Skin epidermis (tissue), 12 donors: Measurements from ENCODE around the gene STK11.
A peak's percentile ranks its signal among the peaks of the same experiment; 100 is the strongest.

Experiments
- H3K27ac ChIP-seq, 21 experiments: fragments of 200-600 bp; sonication (generic) in 11 of 21; one replicate each; pipeline ENCODE4 v1.5.0; 2020; ENCODE audit warnings: mild to moderate bottlenecking in 3 of 21, inconsistent platforms in 2 of 21, moderate library complexity in 2 of 21
- H3K4me3 ChIP-seq, 7 experiments: fragments of 200-600 bp; sonication (generic) in 2 of 7; one replicate each; pipeline ENCODE4 v1.5.0; 2020; ENCODE audit warnings: inconsistent platforms in 2 of 7, mild to moderate bottlenecking in 2 of 7, moderate library complexity in 1 of 7

The STK11 gene

GRCh38 chr19:1275260-1275975, 69.8 kb downstream of the STK11 start, which contains the start of gene FAM174C:
Gene FAM174C (plus strand): TSS chr19:1275530. CDS start chr19:1275550, 20 bp downstream.
- Histone ChIP-seq H3K27ac (peak within 1 kb of the TSS; percentile 69 to 99 (median 96)), H3K4me3 (peak within 1 kb of the TSS; percentile 45 to 72 (median 59))

- H3K27ac ChIP-seq: peak overlapping the region; percentile 69 to 99 (median 96)
These were observed 70.5 kb downstream of the STK11 start for GRCh38 chr19:1275976-1276627.

GRCh38 chr19:1276628-1277022, 71.0 kb downstream of the STK11 start:
- Histone ChIP-seq H3K27ac (peak overlapping the region in 19 of 21 experiments; percentile 82 to 99 (median 96)), H3K4me3 (peak overlapping the region in 6 of 7 experiments; percentile 57 to 72 (median 60))

More at GRCh38 chr19:1275976-1276627, 70.5 kb downstream of the STK11 start:
- H3K4me3 ChIP-seq: peak overlapping the region; percentile 45 to 72 (median 59)

GRCh38 chr19:1277061-1277460, 71.5 kb downstream of the STK11 start:
- Histone ChIP-seq H3K4me3 (no peak overlapping the region), H3K27ac (peak overlapping the region in 6 of 21 experiments; percentile 84 to 97 (median 96))
